ENCODE data around the gene DNAH6. TPM values are rescaled to one million over a fixed set of nuclear protein-coding genes. Genes with fewer than 3 reads are reported as not detected.

The DNAH6 gene
- total and polyA plus RNA-seq, 10 of the 15 experiments (the other 5 are each of a cell fraction or from before 2014, with no cell fraction given), result 0.07 to 1.0 (median 0.29) TPM

DNA sequence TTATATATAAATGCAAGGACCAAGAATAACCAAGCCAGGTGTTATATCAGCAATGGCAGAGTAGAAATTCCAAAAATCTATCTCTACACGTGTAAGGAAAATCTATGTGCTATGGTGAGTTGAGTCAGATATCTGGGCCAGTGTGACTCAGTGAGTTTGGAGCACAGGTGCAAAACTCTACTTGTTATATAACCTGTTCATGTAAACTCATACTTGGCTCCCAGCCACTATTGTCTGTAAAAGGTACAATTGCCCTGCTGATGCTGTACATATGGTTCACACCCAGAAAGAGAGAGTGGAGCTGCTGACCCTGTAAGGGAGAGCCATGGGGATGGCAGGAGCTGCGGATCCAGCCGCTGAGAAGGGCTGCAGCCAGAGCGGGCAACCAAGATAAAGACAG lies 252.5 kb downstream of the DNAH6 start:
- DNase-seq (ENCODE audit: low read depth, low spot score) (no peak), FAIRE-seq (no peak), ATAC-seq (no peak)
- no peaks in the 10 kb centered on the region for H4K20me1 ChIP-seq (ENCODE audit: control insufficient read depth, insufficient read depth)
- no peaks in the 10 kb centered on the region for H3K4me1 ChIP-seq (ENCODE audit: control insufficient read depth, insufficient read depth, low read length)
- ChIA-PET SMC1A (ENCODE audit: uncharacterized antibody, unreplicated experiment) (interaction anchor here (0.6 kb wide), 1 partner anchor 204 kb away, joined by 3 read pairs; no protein-coding TSS in a partner anchor), CTCF (interaction anchor here (1.2 kb wide), 1 partner anchor 89 kb away, joined by 6 read pairs; no protein-coding TSS in a partner anchor), POLR2A (no interaction called here), RAD21 (ENCODE audit: unreplicated experiment) (no interaction called here)
- no peak overlapping the region for H3K4me3 ChIP-seq
- no TSS peak for BruUV-seq (replicated peaks)
- H3K4me2 ChIP-seq (ENCODE audit: control insufficient read depth, insufficient read depth), result no peak overlapping the region
- H2AFZ ChIP-seq (ENCODE audit: control insufficient read depth, low read depth, low read length), result no peak overlapping the region
- 40% methylated on average over 4 of the region's 4 CpGs for WGBS (ENCODE audit: insufficient coverage, insufficient replicate concordance, low lambda C conversion rate, missing lambda C conversion rate)
- no peaks in the 10 kb centered on the region for H3K36me3 ChIP-seq (ENCODE audit: control insufficient read depth in 2 of 2, insufficient read depth in 2 of 2, low read length in 1 of 2)
- intact Hi-C loops (cut with micrococcal nuclease; ENCODE audit: unreplicated experiment) (no loop called here), in situ Hi-C loops (cut with MboI) (no loop called here)
- H3K9ac ChIP-seq (ENCODE audit: control insufficient read depth, insufficient read depth, low read length), result no peak overlapping the region
- H3K27me3 ChIP-seq (replicated peaks in 1 of 2; ENCODE audit: control insufficient read depth in 2 of 2, insufficient read depth in 2 of 2, low read length in 1 of 2), result no peaks in the 10 kb centered on the region
- no peak overlapping the region for H3K27ac ChIP-seq (ENCODE audit: control insufficient read depth, insufficient read depth)
- no peaks in the 10 kb centered on the region for H3K79me2 ChIP-seq (ENCODE audit: control insufficient read depth, insufficient read depth, low read length)
- no peaks in the 10 kb centered on the region for H3K9me3 ChIP-seq (replicated peaks; ENCODE audit: control insufficient read depth, insufficient read depth, low read length)
- TF ChIP-seq ELK1 (IDR thresholded peaks at IDR 0.05; ENCODE audit: low read depth, low read length) (no peak), HCFC1 (IDR thresholded peaks at IDR 0.05; ENCODE audit: low read length) (no peak), USF2 (IDR thresholded peaks at IDR 0.05; ENCODE audit: borderline replicate concordance, low read depth, low read length) (no peak), BCL11A (IDR thresholded peaks at IDR 0.05; ENCODE audit: low read depth, low read length) (no peak), CEBPB (IDR thresholded peaks at IDR 0.05; ENCODE audit: borderline replicate concordance in 1 of 2, low read depth in 2 of 2, low read length in 2 of 2) (no peak), BCLAF1 (IDR thresholded peaks at IDR 0.05) (no peak), EED (IDR thresholded peaks at IDR 0.05; ENCODE audit: low read depth) (no peak)
- TF ChIP-seq, protein P1, sequence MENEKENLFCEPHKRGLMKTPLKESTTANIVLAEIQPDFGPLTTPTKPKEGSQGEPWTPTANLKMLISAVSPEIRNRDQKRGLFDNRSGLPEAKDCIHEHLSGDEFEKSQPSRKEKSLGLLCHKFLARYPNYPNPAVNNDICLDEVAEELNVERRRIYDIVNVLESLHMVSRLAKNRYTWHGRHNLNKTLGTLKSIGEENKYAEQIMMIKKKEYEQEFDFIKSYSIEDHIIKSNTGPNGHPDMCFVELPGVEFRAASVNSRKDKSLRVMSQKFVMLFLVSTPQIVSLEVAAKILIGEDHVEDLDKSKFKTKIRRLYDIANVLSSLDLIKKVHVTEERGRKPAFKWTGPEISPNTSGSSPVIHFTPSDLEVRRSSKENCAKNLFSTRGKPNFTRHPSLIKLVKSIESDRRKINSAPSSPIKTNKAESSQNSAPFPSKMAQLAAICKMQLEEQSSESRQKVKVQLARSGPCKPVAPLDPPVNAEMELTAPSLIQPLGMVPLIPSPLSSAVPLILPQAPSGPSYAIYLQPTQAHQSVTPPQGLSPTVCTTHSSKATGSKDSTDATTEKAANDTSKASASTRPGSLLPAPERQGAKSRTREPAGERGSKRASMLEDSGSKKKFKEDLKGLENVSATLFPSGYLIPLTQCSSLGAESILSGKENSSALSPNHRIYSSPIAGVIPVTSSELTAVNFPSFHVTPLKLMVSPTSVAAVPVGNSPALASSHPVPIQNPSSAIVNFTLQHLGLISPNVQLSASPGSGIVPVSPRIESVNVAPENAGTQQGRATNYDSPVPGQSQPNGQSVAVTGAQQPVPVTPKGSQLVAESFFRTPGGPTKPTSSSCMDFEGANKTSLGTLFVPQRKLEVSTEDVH (IDR thresholded peaks at IDR 0.05; ENCODE audit: low read depth, partially characterized antibody), result no peak
- TF ChIP-seq, protein P2, sequence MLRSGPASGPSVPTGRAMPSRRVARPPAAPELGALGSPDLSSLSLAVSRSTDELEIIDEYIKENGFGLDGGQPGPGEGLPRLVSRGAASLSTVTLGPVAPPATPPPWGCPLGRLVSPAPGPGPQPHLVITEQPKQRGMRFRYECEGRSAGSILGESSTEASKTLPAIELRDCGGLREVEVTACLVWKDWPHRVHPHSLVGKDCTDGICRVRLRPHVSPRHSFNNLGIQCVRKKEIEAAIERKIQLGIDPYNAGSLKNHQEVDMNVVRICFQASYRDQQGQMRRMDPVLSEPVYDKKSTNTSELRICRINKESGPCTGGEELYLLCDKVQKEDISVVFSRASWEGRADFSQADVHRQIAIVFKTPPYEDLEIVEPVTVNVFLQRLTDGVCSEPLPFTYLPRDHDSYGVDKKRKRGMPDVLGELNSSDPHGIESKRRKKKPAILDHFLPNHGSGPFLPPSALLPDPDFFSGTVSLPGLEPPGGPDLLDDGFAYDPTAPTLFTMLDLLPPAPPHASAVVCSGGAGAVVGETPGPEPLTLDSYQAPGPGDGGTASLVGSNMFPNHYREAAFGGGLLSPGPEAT (IDR thresholded peaks at IDR 0.05; ENCODE audit: low read depth), result no peak

Measured in GM12878 (cell line).